ENCODE results near the gene IL6ST.
"Not testable (repeated sequence)": the region's sequence is repeated elsewhere in the genome, so short reads cannot be mapped to it uniquely, and the experiment has no call there.

The IL6ST gene

DNA sequence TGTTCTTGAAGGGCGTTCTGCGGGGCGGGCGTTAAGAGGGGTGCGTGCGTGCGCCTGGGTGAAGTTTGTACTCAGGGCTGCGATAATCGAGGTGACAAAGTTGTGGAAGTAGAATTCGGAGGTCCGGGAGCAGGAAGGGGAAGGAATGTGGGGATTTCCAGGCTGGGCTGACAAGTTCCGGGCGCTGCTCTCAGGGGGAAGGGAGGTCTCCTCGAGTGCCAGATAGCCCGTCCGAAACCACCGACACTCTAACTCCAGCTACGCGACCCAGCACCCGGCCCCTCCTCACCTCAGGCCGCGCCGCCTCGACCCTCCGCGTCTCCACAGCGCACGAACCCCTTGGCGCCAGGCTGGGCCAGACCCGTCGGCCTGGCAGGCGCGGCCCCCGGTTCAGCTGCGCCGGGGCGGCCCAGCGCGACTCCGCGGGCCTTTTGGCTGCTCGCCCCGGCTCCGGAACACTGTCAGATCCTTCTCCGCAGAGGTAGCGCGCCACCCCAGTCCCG is at the start of gene IL6ST:
IL6ST (minus strand) TSS at position 469 of the 503 bp plus-strand sequence. CDS start 18,685 bp downstream, outside the sequence.
- DNase-seq = peak; percentile 72

DNA sequence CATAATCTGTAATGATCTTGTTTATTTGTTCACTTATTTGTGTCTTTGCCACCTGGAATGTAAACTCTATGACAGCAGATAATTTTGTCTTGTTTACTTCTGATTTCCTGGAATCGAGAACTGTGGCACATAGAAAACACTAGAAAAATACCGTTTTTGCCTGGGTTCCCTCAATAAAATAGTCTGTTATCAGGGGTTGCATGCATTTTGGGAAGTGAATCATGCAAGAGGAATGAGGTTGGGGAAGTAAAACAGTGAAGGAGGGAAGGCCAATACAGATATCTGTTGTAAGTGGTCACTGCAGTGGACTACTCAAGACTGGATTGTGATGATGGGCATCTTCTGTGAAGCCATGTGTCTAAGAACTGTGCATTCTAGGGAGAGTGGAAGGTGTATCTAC is 45.2 kb upstream of the IL6ST start:
- no peak for DNase-seq

DNA sequence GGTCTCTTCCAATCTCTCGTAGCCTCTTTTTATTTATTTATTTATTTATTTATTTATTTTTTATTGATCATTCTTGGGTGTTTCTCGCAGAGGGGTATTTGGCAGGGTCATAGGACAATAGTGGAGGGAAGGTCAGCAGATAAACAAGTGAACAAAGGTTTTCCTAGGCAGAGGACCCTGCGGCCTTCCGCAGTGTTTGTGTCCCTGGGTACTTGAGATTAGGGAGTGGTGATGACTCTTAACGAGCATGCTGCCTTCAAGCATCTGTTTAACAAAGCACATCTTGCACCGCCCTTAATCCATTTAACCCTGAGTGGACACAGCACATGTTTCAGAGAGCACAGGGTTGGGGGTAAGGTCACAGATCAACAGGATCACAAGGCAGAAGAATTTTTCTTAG is 43.4 kb upstream of the IL6ST start:
- not testable (repeated sequence) for DNase-seq

DNA sequence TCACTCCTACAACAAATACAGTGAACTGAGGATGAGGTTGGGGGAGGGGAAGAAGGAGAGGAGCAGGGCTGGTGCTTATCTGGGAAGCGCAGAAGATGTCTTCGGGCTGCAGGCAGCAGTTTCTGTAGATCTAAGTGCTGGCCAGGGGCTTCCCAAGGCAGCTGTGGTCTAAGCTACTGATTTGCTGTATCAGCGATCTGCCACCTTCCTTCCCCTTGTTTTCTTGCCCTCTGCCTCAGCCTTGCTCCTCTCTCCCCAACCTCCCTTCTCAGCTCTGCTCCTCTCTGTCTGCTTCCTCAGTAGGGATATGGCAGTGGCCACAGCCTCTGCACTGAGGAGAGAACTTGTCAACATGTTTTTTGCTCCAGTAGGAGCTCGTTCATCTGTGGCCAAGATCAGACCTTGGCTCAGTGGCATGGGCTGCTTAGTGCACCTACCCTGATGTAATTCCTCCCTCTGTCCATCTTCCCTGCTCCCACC is 42.8 kb upstream of the IL6ST start:
- DNase-seq = peak; percentile 5

DNA sequence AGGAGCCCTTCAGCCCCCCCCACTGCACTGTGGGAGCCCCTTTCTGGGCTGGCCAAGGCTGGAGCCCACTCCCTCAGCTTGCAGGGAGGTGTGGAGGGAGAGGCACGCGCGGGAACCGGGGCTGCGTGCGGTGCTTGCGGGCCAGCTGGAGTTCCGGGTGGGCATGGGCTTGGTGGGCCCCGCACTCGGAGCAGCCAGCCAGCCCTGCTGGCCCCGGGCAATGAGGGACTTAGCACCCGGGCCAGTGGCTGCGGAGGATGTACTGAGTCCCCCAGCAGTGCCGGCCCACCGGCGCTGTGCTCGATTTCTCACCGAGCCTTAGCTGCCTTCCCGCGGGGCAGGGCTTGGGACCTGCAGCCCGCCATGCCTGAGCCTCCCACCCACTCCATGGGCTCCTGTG is 40.6 kb upstream of the IL6ST start:
- not testable (repeated sequence) for DNase-seq

DNA sequence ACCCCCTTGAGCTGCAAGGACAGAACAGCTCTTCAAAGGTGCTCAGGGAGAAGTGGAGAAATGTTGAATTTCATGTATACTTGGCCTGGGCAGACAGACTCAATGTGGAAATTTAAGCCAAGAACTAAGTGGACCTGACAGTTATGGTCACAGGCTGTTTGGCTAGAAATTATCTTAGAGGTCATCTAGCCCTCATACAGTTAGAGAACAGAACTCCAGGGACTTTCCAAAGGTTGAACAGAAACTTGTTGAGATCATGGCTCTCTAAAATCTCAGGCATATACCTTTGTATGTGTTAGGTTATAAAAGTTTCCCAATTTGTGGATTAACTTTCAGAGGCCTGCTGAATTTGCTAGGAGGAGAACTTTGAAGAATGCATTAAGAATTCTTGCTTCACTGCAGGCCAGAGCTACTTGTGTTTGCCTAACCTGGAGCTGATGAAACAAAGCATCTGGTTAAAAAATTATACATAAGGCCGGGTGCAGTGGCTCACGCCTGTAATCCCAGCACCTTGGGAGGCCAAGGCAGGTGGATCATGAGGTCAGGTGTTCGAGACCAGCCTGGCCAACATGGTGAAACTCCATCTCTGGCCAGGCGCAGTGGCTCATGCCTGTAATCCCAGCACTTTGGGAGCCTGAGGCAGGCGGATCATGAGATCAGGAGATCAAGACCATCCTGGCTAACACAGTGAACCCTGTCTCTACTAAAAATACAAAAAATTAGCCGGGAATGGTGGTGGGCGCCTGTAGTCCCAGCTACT is 35.3 kb upstream of the IL6ST start:
- DNase-seq = not testable (repeated sequence)

DNA sequence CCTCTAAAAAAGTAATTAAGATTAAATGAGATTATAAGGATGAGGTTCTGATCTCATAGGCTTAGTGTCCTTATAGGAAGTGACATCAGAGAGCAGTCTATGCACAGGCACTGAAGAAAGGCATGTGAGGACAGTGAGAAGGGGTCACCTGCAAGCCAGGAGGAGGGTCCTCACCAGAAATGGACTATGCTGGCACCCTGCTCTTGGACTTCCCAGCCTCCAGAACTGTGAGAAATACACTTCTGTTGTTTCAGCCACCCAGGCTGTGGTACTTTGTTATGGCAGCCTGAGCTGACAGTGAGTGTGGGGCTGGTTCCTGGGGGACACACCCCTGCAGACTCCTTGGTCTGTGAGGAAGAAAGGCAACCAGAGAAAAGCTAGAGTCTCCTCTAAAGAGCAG is 34.7 kb upstream of the IL6ST start:
- DNase-seq = no peak

DNA sequence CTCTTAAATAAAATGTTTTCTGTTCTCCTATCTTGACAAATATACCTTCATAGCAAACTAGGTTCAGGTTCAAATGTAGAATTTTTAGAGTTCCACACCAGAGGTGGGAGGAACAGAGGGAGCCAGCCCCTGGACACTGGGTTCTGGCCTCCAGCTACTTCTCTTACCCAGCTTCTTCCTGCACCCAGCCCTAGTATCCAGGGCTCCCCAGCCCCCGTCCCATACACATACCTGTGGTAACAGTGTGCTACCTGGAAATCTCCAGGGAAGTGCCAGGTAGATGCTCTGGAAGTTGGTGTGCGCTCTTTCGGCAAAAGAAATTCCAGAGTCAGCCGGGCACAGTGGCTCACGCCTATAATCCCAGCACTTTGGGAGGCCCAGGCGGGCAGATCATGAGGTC is 33.9 kb upstream of the IL6ST start:
- no peak for DNase-seq

DNA sequence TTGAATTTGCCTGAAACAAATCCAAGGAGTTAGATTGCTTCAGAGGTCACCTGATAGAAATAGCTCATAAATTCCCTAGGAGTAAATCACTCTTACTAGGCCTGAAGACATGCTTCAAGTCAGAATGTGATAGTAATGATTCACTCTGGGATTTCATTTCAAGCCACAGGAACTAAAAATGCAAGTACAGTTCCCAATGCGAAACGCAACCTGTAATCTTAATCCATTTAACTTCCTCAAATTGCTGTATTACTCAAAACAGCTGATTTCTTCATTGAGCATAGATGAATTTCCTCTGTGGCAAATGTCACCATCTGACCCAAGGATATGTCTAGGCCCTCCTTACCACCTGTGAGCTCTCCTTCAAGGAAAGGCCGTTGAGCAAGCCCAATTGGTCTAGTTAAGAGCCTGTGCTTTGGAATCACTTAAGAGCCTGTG is 32.1 kb upstream of the IL6ST start:
- DNase-seq = no peak

DNA sequence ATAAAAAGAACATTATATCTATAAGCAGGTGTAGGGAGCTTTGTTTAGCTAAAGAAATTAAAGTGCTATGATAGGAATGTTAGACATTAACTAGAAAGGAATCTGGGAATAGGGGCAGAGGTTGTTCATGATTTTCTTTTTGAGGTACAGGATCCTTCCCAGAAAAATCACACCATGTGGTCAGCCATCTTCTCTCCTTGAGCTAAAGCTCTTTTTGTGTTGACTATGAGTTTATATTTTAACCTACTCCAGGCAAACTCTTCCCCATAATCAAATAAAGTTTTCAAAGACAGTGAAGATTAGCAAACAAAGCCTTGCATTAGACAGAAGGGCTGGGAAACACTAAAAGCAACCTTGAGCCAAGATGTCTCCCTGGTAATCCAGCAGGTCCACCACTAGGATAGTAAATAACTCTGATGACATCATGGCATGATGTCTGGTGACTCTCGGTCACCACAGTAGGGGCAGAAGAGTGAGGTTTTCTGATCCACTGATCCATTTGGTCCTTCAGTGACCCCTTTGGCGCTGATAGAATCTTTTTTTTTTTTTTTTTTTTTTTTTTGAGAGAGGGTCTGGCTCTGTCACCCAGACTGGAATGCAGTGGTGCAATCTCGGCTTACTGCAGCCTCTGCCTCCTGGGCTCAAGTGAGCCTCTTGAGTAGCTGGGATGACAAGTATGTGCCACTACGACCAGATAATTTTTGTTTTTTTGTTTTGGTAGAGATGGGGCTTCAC is 30.6 kb upstream of the IL6ST start:
- DNase-seq = no peak

DNA sequence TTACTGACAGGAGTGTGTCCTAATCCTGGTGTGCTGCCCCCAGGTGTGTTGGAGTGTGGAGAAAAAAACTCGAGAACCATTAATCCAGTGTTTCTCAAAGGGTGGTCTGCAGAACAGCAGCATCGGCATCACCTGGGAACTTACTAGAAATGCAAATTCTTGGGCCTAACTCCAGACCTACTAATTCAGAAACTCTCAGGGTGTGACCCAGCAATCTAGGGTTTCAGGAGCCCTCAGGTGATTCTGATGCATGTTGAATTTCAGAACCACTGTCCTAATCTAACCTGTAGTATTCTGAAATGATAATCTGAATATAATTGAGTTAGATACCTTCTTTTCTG is 30.0 kb upstream of the IL6ST start:
- DNase-seq = no peak

DNA sequence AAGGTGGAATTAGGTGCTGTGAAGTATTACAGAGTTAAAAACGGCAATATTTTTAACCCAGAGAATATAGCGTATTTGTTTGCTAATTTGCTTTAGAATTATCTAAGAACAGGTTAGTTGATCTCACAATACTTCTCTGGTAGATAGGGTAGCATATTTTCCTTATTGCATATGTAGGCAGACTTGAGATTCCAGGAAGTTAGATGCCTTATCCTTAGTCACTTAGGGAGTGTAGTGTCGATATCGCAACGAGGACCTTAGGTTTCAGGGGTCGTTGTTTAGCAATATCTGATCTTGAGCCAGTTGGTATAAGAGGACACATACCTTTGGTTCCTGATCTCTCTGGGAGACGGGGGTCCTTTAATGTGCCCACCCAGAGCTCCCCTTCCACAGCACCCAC is 28.5 kb upstream of the IL6ST start:
- no peak for DNase-seq

DNA sequence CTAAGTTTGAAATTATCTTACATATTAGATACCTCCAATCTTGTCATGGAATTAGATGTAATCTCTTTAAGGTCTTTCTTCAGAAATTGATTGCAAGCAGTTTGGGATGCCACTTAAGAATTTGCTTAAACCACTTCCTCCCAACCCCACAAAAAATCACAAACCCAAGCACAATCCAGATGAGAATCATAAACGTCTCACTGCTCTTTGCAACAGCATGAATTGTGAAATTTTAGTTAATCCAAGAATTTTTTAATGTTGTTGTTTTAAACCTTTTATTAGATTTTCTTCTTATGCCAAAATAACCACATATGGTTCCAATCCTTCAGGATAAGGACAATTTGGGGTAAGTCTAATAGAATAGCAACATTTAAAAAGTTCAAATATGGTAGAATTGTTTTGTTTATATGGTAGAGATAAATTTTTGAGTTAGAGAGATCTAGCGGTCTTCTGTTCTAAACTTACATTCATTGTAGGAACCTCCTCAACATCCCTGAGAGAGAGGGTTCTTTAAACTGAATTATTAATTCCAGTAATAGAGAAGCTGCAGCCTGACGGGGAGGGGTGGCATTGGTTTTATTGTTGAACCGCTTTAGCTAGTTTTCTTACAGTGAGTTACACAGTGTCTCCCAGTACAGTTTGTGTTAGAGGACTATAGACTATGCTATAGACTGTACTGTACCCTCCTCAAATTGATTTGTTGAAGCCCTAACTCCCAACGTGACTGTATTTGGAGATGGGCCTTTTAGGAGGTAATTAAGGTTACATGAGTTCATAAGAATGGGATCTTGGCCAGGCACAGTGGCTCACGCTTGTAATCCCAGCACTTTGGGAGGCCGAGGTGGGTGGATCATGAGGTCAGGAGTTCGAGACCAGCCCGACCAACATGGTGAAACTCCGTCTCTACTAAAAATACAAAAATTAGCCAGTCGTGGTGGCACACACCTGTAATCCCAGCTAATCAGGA is 24.8 kb upstream of the IL6ST start:
- DNase-seq = no peak

DNA sequence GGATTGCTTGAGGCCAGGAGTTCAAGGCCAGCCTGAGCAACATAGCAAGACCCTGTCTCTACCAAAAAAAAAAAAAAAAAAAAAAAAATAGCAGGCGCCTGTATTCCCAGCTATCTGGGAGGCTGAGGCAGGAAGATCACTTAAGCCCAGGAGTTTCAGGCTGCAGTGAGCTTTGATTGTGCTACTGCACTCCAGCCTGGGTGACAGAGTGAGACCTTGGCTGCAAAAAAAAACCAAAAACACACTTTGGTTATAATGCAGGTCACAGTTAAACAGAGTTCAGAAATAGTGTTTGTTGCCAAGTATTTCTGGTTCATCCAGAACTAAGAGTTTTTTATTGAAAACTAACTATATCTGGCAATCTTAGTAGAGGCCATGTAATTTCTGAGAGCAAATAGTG is 24.1 kb upstream of the IL6ST start:
- DNase-seq = no peak

DNA sequence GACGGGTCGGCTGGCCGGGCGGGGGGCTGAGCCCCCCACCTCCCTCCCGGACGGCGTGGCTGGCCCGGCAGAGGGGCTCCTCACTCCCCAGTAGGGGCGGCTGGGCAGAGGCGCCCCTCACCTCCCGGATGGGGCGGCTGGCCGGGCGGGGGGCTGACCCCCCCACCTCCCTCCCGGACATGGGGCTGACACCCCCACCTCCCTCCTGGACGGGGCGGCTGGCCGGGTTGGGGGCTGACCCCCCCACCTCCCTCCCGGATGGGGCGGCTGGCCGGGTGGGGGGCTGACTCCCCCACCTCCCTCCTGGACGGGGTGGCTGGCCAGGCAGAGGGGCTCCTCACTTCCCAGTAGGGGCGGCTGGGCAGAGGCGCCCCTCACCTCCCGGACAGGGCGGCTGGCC is 19.9 kb upstream of the IL6ST start:
- not testable (repeated sequence) for DNase-seq

DNA sequence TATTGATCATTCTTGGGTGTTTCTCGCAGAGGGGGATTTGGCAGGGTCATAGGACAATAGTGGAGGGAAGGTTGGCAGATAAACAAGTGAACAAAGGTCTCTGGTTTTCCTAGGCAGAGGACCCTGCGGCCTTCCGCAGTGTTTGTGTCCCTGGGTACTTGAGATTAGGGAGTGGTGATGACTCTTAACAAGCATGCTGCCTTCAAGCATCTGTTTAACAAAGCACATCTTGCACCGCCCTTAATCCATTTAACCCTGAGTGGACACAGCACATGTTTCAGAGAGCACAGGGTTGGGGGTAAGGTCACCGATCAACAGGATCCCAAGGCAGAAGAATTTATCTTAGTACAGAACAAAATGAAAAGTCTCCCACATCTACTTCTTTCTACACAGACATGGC is 19.2 kb upstream of the IL6ST start:
- not testable (repeated sequence) for DNase-seq

DNA sequence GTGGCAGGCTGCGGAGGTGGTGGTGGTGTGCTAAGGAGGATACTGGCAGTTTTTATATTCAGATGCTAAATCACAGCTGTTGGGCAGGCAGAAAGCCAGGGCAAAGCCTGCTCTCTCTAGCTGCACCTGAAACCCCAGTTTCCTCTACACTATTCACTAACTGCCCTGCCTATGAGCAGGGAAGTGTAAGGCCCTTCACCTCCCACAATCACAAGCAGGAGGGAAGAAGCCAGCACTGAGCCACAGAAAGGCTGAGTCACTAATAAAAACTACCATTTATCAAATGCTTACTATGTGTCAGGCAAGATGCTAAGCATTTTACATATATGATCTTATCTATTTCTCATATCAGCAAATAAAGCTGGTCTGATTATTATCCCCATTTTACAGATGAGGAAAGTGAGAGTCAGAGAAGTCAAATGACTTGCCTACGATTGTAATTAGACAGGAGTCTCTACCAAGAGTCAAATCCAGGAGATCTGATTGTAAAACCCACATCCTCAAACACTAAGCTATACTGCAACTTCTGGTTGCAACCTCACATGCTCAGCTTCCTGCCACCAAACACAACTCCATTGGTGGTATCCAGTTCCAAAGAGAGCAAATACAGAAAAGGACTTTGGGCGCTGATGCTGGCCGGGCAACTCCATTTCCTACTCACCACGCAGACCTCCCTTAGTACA is 17.7 kb upstream of the IL6ST start:
- no peak for DNase-seq

DNA sequence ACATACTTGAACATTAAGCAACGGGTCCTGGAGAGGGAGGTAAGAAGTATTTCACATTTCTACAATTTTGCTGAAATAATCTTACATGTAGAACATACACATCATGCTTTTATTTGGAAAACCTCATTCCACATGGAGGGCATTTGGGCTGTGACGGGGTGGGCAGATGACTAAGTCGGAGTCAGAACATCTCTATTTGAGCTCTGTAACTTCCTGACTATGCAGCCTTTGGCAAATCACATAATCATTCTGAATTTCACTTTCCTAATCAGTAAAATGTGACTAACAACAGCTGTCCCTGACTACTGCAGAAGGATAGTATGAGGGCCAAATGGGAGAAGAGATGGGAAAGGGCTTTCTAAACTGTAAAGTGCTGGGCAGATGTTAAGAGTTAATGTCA is 17.1 kb upstream of the IL6ST start:
- no peak for DNase-seq

DNA sequence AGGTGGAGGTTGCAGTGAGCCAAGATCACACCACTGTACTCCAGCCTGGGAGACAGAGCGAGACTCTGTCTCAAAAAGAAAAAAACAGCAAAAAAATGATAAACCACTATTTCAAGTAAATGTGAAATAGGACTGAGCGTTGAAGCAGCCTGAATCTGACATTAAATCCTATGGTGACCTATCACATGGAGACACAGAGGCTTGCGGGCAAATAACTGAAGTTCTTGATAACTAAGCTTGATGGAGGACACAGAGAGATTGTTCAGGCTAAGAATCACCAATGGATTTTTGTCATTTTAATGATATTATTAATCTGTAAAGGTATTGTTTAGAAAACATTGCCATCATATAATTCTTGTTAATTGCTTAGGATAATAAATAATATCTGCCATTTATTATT is 15.7 kb upstream of the IL6ST start:
- no peak for DNase-seq

DNA sequence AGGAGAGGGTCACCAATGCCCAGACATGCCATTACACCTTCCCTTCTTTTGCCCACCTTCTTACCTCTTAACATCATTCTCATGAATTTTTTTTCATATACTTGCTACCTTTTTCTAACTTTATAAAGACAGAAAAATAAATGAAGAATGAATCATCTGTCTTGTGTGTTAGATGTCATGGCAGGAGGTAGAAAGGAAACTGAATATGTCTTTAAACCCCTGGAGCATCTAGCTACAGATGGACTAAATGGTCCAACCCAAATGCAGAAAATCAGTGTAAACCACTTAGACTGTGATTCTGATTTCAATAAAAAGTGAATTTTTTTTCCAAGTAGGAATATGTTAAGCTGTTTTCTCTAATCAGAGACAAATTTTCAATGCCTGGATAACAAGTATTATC is 11.8 kb upstream of the IL6ST start:
- no peak for DNase-seq

DNA sequence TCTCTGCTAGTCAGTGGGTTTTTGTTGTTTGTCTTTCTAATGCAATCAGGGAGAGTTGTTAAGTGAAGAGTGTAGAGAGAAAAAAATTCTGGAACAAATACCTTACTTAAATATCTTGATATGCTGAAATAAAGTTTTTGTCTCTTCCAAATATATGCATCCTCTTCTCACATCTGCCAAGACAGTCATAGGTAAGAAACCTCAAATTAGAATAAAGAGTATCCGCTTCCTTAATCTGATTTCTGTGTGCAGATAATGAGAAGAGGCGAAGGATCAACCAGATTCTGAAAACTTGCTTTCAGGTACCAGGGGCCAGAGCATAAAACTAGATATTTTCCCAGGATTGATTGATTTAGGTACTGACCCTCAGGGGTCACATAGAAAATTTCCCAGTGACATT is 11.3 kb upstream of the IL6ST start:
- no peak for DNase-seq

DNA sequence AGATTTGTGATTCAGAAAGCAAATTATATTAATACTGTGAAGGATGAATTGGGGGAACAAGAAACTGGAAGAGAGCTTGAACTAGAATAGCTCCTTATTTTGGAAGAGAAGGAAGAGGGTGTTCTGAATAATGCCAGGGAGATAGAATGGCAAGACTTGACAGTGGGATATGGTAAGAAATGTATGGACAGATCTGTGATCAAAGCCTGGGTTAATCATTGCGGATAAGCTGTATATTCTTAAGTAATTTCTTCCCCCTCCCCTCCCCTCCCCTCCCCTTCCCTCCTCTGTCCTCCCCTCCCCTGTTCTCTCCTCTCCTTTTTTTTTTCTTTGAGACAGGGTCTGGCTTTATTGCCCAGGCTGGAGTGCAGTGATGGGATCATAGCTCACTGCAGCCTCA is 10.1 kb upstream of the IL6ST start:
- no peak for DNase-seq
